GM21619 (cell line): ENCODE data around the gene SBSN.

ENCODE experiments used
- ATAC-seq: cut with Tn5 transposase; IDR thresholded peaks from one replicate; pipeline ENCODE4 v1.9.1; 2021; ENCODE audit not compliant: unreplicated experiment

Gene SBSN

DNA sequence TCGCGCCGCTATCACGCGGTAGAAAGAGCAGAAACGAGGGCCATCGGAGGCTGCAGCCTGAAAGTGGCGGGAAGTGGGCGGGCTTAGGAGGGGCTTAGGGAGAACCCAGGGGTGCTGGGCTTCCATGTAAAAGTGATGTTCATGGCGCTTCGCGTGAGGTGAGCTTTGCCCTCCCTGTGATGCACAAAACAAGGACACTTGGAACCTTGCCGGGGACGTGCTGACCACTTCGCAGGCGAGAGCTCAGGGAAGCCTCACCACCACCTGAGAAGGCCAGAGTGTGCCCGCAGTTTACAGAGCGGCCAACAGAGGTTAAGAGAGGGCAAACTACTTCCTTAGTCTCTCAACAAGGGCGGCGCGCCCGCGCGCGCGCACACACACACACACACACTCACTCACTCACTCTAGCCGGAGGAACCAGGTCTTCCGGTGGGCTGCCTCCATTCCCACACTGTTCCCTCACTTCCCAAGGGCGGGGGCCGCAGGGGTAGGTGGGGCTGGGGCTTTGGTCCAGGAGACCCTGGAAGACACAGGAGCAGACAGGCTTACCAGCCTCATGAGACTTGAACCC, 5.8 kb upstream of the SBSN start:
- no peak for ATAC-seq

DNA sequence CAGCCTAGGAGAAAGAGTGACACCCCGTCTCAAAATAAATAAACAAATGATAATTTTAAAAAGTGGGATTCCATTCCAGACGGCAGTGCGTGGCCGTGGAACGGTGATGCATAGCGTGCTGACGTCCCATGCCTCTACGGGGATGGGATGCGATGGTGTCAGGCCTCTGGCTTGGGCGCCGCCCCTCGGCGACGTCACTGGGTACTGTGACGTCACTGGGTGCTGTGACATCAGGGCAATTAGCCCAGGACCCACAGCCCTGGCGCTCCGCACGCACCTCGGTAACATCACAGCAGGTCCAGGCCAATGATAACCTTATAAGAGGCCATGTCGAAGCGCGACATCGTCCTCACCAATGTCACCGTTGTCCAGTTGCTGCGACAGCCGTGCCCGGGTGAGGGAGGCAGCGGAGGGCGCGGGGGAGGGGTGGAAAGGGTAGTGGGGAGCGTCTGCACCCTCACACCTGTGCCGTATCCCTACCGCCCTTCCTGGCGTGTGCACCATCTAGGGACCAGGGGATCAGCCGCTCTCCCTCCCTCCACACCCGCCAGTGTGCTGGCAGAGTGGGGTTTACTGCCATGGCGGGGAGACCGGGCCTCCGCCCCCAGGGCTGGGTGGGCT, 5.2 kb upstream of the SBSN start, which contains the start of gene GAPDHS:
GAPDHS (plus strand) TSS at position 256 of the 621 bp plus-strand sequence; CDS start at position 328, 72 bp downstream.
- no peak for ATAC-seq

DNA sequence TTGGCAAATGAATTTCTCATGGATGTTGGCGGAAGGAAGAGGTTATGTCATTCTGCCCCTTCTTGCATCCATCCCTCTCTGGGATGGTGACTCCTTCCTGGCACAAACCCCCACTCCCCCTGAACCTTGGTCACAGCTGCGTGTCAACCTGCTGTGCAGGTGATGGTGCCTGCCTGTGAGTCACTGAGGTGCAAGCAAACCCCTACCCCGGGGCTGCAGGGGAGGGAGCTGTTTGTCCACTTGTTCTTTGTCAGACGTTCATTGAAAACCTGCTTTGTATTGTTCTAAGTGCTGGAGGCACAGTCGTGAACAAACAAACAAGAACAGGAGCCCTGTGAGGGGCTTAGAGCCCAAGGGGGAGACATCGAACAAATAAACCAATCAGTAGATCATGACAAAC, 3.2 kb upstream of the SBSN start:
- ATAC-seq = no peak

DNA sequence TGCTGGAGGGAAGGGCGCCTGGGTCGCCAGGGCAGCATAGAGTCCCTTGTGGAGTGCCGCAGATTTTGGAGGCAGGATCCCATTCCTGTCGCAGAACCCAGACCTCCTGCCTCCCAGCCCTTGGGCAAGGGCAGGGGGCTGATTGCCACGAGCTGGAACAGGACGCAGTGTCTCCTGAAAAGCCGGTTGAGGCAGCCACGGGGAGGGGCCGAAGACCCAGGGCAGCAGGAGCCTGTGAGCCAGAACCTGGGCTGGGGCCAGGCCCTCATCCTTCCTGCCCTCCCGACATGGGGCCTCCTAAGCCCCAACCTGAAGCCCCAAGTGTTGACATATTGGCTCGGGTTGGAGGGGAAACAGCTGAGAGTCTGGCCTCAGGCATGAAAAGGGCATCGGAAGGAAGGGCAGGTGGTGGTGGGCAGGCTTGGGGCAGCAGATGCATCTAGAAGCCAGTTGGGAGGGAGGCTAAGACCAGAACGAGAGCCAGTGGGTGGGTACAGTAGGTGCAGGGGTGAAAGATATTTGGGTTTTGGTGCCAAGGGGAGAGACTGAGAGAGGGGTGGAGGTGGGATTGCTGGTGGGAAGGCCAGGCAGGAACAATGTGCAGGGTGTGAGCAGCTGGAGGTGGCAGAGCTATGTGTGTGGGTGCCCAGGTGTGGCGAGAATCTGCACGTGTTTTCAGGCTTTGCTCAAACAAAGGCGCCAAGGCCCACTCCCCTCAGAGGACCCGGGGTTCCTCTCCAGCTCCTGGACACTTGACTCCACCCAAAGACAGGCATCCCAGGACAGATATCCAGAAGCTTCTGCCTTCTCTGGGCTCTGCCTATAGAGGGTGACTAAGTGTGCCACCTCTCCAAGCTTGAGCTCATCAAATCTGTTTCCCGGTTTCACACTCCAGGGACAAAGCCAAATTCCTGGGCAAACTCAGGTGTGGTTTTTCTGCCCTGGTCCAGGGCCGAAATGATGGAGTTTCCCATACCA, 1.4 kb upstream of the SBSN start:
- ATAC-seq = no peak

DNA sequence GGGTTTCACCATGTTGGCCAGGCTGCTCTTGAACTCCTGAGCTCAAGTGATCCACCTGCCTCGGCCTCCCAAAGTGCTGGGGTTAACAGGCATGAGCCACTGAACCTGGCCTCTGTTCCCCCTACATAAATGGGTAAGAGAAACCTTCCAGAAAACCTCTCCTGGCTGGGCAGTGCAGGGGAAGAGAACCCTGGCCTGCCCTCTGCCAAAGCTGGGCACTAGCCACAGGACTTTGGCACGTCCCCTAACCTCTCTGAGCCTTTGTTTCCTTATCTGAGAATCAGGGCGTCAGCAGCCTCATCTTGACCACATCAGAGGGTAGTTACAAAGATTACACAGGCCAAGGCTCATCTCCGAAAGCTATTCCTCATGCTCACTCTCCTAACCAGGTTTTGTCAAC, 2.2 kb downstream of the SBSN start:
- no peak for ATAC-seq

DNA sequence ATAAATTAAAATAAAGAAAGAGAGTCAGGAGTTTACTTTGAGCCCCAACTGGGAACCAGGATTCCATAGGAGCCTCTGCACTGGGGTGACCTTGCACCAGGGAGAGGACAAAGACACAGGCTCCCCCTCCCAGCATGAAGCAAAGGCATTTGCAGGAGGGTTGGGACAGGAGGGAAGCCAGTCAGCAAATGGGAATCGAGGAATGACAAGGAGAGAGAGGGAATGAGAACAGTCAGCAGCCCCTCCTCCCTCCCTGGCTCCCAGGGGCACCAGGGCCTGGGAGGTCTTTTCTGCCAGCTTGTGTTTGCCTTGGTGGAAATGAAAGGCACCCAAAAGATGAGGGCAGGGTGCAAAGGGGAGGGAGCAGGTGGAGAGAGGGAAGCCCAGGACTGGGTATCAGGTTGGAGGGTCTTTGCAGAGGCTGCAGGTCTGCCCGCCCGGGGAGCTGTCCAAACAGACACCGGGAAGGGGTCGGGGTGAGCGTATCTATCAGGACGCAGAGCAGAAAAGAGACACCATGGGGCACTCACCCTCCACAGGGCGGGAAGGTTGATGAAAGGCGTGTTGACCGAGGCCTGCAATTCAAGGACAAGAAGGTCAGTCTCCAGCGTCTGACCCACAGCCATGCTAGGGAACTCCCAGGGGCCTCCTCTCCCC, 3.8 kb downstream of the SBSN start:
- ATAC-seq = no peak

DNA sequence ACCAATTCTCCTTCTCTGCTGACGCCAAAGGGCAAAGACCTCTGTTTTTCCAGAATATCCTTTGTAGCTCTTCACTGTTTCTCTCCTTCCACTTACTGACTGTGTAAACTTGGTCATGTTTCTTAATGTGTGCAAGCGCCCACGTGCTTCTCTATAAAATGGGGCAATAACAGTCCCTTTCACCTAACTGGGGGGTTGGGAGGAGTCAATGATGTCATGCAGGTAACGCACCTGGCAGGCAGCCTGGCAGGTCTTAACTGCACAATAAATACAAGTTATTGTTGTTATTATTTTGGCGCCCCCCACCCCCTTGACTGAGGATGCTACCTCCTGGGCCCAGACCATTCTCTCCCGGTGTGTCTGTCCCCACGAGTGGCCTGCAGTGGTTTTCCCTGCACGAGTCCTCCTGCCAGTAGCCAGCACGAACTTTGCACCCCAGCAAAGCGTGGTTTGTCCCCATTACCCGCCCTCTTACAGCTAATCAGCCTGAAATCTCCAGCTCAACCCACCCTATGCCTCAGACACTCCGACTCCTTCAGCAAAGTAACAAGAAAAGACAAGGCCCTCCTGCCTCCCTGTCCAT, 5.3 kb downstream of the SBSN start:
- no peak for ATAC-seq

DNA sequence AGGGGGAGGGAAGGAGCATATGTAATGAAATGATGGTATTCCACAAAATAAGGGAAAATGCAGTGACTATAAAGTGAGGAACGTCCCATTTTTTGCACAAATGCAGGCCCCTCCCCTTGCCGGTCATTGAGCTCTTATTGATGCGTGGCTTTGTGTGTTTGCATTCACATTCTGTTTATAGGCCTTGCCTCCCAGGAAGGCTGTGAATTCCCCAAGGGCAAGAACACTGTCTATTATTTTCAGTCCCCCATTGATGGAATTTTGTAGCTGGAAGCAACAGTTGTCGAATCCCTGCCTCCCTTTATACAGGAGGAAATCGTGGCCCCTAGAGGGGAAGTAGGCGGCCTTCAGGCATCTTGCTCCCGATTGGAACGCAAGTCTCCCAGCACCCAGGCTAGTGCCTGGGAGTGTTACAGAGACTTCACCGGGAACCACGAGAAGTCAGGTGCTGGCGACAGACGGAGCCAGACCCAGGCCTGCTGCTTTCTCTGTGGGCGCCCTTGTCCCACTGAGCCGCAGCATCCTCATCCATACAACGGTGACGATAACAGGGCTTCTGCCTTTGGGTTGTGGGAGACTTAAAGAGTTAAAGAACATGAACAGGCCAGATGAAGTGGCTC, 6.9 kb downstream of the SBSN start:
- no peak for ATAC-seq

DNA sequence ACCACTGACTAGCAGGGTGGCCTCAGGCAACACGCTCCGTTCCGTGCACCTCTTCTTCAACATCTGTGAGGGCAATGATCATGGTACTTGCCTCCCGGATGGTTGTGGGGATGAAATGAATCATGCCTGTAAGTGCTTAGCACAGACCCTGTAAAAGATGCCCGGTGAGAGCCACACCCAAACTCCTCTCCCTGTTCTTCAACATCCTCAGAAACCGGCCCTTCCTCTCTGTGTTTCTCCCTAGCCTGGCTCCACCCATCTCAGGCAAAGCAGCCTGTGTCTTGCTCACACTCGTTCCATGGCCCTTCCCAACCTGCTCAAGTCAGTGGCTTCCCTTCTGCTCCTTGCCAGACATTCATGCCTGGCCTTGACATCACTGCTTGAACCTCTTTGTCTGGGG, 8.8 kb downstream of the SBSN start:
- no peak for ATAC-seq

DNA sequence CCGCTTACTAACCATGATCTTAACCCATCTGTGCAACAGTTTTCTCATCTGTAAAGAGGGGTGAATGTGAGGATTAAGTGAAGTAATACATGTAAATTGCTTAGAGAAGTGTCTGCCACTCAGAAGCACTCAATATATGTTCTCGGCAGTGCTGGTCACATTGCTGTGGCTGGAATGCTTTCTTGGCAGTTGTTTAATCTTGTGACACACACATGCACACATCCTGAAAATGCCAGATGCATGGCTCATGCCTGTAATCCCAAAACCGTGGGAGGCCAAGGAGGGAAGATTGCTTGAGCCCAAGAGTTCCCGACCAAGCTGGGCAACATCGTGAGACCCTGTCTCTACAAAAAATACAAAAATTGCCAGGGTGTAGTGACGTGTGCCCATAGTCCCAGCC, 9.8 kb downstream of the SBSN start:
- ATAC-seq = no peak

DNA sequence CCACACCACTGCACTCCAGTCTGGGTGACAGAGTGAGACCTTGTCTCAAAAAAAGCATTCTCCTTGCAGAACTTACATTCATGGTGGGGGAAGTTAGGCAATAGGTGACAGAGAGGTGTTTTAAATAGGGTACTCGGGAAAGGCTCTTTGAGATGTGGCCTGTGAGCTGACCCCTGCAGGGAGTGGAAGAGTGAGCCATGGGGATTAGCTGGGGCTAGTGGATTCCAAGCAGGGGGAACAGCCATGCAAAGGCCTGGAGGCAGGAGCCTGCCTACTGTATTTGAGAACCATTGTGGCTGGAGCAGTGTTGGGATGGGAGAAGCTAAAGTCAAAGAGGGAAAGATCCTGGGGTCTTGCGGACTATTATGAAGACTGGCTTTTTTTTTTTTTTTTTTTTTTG, 10.8 kb downstream of the SBSN start:
- ATAC-seq = no peak

DNA sequence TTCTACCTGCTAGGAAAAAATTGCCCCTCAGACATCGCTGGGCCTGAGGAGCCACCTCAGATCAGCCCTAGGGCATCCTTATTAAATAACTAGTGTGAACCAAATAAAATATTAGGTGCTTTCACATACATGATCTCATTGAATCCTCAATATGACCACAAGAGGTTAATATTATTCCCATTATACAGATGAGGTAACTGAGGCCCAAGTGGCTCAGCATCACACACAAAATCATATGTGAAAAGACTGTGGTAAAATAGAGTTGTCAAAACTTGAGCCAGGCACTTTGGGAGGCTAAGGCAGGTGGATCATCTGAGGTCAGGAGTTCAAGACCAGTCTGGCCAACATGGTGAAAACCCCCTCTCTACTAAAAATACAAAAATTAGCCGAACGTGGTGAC, 11.8 kb downstream of the SBSN start:
- no peak for ATAC-seq

DNA sequence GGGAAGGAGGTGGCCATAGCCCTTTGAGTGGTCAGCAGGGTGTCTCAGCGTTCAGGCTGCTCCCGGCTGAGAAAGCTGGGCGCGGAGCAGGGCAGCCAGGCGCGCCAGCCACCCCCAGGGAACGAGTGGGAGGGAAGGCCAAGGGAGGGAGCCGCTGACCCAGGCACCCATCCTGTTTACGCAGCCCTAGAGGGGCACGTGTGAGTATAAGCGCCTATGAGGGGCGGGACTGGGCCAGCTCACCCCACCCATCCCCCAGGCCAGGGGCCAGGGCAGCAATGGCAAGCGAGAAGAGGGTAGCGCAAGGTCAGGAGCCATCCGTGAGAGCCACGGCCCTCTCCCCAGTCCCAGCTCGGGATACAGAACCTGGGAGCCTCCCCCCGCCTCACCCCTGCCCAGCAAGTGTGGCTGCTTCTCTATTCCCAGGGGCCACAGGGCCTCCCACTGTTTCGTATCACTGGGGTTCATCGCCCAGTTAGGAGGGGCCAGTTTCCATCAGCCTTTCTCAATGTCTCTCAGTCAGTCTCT, 13.8 kb downstream of the SBSN start:
- ATAC-seq = no peak

DNA sequence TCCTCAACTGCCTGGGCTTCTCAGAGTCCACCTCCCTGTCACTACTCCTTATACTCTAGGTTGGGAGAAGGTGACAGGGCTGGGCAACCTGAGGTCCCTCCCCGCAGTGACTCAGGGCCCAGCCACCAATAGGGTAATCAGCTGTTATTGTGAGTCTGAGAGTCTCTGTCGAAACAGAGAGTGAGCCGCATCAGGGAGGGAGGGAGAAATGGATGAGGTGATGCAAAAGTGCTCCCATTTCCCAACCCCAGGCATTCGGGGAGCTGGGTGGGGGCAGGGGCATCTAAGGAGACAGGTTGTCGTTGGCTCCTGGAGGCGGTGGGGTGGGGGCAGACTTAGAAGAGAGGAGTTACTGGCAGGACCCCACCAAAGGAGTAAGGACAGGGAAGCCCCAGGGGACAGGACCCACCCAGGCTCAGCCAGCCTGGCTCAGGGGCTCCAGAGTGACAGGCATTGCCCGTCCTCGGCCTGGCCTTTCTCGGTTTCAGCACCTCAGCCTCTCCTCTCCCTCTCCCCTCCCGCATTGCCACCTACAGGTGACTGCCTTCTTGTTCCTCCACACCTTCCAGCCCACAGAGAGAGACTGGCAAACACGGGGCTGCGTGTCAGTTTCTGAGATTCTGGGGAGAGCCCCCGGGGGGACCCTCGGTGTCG, 14.4 kb downstream of the SBSN start, which contains the start of gene DMKN:
DMKN (minus strand) TSS at position 22 of the 654 bp plus-strand sequence. CDS start 174 bp downstream, outside the sequence.
- no peak for ATAC-seq

DNA sequence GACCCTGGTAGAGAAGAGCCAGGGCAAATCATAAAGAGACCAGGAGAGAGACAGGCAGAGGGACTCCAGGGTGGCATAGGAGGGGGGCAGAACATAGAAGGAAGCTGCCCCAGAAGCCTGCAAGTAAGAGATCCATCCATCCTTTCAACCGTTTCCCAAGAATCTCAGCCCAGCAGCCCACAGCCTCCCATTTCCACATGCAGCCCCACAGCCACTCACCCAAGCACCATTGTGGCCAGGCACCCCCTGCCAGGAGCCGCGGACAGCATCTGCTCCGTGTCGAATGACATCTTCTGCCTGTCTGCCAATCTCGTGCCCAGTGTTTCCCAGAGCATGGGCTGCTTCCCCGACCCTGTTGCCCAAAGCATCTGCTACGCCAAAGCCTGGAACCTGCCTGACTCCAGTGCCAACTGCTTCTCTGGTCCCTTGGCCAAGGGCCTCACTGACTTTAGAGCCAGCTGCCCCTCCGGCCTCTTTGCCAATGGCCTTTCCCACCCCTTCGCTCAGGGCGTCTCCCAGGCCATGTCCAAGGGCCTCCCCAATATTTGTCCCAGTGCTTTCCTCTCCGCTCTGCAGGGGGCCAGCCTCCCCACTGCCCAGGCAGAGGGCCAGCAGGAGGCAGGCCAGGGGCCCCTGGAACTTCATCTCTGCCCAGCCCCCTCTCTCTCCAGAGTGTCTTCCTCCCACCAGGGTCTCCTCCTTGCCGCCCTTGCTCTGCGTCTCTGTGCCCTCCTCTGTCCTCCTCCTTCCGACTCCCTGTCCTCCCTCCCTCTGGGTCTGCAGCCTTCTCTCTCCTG, 15.1 kb downstream of the SBSN start:
- ATAC-seq = no peak

DNA sequence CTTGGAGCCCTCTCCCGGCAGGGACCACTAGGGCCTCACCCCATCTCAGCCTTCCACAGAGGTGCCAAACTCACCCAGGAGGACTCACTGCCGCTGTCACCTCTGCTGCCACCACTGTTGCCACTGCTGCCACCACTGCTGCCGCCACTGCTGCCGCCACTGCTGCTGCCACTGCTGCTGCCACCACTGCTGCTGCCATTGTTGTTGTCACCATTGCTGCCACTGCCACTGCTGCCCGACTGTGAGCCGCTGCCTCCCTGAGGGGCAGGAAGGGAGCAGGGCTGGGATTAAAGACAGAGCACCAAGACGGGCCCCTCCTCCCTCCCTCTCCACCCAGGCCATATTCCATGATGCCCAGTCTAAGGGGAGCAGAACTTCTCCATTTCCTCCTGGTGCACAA, 16.8 kb downstream of the SBSN start:
- ATAC-seq = no peak

DNA sequence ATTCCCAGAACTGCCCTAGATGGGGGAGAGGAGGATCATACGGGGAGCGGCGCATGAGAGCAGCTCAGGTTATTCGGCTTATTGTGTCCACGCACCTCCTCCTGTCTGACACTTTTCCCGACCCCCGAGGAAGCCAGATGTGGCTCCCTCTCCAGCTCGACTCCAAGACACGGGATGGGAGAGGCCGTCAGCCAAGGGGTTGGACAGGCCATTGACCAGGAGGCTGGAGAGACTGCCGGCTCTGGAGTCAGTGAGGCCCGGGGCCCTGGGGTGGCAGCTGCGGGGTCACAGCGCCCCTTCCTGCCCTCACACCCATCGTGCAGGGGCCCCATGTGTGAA, 17.5 kb downstream of the SBSN start:
- no peak for ATAC-seq

DNA sequence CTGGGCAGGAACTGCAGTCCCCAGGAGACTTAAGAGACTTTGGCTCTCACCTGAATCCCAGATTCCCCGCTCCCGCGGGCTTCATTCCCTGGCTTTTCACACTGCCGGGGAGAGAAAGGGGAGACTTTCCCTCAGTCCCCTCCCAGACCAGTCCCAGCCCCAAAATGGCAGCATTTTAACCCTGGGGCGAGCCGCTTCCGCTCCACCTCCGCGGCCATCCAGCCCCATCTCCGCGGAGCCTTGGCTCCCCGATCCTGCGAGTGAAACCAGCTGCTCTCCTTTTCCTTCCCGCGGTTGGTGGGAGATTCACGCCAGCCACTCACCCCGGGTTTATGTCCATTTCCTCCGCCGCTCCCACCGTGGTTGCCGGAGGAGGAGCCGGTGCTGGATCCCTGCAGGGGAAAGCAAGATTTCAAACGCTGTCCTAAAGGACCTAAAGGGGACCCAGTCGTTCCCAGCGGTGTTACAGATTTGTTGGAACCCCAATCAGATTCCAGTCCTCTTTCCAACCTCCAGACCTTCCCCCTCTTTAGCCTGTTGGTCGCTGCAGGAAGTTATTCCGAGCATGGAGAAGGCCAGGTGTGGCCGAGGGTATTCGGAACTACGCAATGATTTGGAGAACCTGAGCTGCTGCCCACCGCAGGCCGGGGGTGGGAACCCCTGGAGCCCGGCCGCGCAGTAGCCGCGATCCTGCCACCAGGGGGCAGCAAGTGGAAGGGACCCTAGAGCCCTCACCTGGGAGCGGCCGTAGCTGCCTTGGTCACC, 18.1 kb downstream of the SBSN start:
- ATAC-seq = no peak
